Caco-2 (cell line): Measurements from ENCODE around the gene ZBTB17. TPM values are rescaled to one million over a fixed set of nuclear protein-coding genes. Genes with fewer than 3 reads are reported as not detected.

Source experiments
- BruUV-seq: library from RNA; stranded (reverse); fragments of 400-500 nt; replicated peaks from 2 replicates; lab custom pipeline; 2021; lab: Mats Ljungman, UMichigan
- CTCF ChIA-PET: fragments of 300-600 bp; sonication (Branson Sonifier 250); formaldehyde crosslinking; loops from one replicate; lab custom pipeline; 2022; ENCODE audit warnings: antibody characterized with exemption; lab: Charles Lee
- POLR2A ChIA-PET: fragments of 300-600 bp; sonication (Branson Sonifier 250); formaldehyde crosslinking; loops from one replicate; lab custom pipeline; 2022; ENCODE audit warnings: antibody characterized with exemption; lab: Charles Lee
- DNase-seq, 2 experiments: peaks; one replicate each; pipeline versions ENCODE4 v3.0.0 to v3.0.0-alpha.2; 2020 to 2022
- H3K27me3 ChIP-seq: replicated peaks from 2 replicates; pipeline ENCODE4 v1.6.0; 2011; ENCODE audit warnings: low read length; ENCODE audit not compliant: control insufficient read depth, insufficient read depth
- H3K36me3 ChIP-seq: 2 replicates; pipeline ENCODE4 v1.5.1; 2011; ENCODE audit warnings: low read length; ENCODE audit not compliant: control insufficient read depth, insufficient read depth
- H3K4me1 ChIP-seq: fragments of 250-450 bp; sonication (Bioruptor Pico); 2 replicates; pipeline ENCODE4 v1.5.1; 2020; ENCODE audit warnings: mild to moderate bottlenecking
- H3K4me3 ChIP-seq: 2 replicates; pipeline ENCODE4 v1.5.1; 2011; ENCODE audit warnings: low read depth, mild to moderate bottlenecking, control low read depth, low read length
- H3K9me3 ChIP-seq: fragments of 250-450 bp; sonication (Bioruptor Pico); 2 replicates; pipeline ENCODE4 v1.5.1; 2020; ENCODE audit warnings: mild to moderate bottlenecking, moderate library complexity
- H3K27ac Mint-ChIP-seq: one replicate; pipeline ENCODE4 v1.8.0; 2022; ENCODE audit warnings: mixed read lengths; ENCODE audit not compliant: unreplicated experiment
- H3K27me3 Mint-ChIP-seq: one replicate; pipeline ENCODE4 v1.8.0; 2022; ENCODE audit warnings: mixed read lengths; ENCODE audit not compliant: insufficient read depth, unreplicated experiment
- H3K36me3 Mint-ChIP-seq: one replicate; pipeline ENCODE4 v1.8.0; 2022; ENCODE audit warnings: mild to moderate bottlenecking, mixed read lengths; ENCODE audit not compliant: insufficient read depth, unreplicated experiment
- H3K4me1 Mint-ChIP-seq: one replicate; pipeline ENCODE4 v1.8.0; 2022; ENCODE audit warnings: low read depth, mixed read lengths; ENCODE audit not compliant: unreplicated experiment
- H3K4me3 Mint-ChIP-seq: one replicate; pipeline ENCODE4 v1.8.0; 2022; ENCODE audit warnings: mild to moderate bottlenecking, moderate library complexity, mixed read lengths; ENCODE audit not compliant: unreplicated experiment
- H3K9me3 Mint-ChIP-seq: one replicate; pipeline ENCODE4 v1.8.0; 2022; ENCODE audit warnings: mixed read lengths; ENCODE audit not compliant: unreplicated experiment
- intact Hi-C: fragments of 100-400 bp; cut with micrococcal nuclease; formaldehyde crosslinking; loops from one replicate; pipeline ENCODE4 v1.10.0; 2022; ENCODE audit not compliant: unreplicated experiment
- total RNA-seq: library from RNA; stranded (reverse); gene quantifications from 2 replicates; pipeline ENCODE4 v1.2.3, GENCODE V29; 2022
- TF ChIP-seq, protein P1 (sequence below), 2 experiments: fragments of 200-600 bp in 1 of 2; IDR thresholded peaks; 1 replicate in 1 of 2; 2 replicates in 1 of 2; pipeline versions ENCODE4 v1.5.1 to v1.8.0; 2011 to 2022; ENCODE audit warnings: antibody characterized with exemption in 1 of 2, control low read depth in 1 of 2, inconsistent platforms in 1 of 2, low read depth in 1 of 2, low read length in 1 of 2, mild to moderate bottlenecking in 1 of 2, moderate library complexity in 1 of 2; ENCODE audit not compliant: insufficient read depth in 1 of 2, severe bottlenecking in 1 of 2, unreplicated experiment in 1 of 2

The ZBTB17 gene
- total RNA-seq, 1 experiment from 2014 or later = 23.5 TPM

DNA sequence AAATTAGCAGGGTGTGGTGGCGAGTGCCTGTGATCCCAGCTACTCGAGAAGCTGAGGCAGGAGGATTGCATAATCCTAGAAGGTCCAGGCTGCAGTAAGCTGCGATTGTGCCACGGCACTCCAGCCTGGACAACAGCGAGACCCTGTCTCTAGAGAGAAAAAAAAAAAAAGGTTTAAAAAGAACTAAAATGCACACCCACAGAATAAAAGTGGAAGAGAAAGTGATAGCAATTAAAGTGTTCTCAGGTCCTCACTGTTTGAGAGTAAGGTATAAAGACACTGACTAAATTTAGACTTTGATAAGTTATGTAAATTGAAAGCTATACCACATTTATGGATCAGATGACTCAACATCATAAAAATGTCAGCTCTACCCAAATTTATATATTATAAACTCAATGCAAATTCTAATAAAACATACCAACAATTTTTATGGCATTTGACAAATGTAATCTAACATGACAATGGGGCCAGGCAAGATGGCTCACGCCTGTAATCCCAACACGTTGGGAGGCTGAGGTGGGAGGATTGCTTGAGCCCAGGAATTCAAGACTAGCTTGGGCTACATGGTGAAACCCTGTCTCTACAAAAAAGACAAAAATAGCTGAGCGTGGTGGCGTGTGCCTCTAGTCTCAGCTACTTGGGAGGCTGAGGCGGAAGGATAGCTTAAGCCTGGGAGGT is 11.8 kb downstream of the ZBTB17 start:
- Mint-ChIP-seq H3K4me3 (no peak overlapping the region), H3K9me3 (no peaks in the 10 kb centered on the region), H3K4me1 (no peaks in the 10 kb centered on the region), H3K27ac (no peak overlapping the region), H3K36me3 (peaks cover 32% of the 10 kb centered on the region), H3K27me3 (no peaks in the 10 kb centered on the region)
- TF ChIP-seq, protein P1, sequence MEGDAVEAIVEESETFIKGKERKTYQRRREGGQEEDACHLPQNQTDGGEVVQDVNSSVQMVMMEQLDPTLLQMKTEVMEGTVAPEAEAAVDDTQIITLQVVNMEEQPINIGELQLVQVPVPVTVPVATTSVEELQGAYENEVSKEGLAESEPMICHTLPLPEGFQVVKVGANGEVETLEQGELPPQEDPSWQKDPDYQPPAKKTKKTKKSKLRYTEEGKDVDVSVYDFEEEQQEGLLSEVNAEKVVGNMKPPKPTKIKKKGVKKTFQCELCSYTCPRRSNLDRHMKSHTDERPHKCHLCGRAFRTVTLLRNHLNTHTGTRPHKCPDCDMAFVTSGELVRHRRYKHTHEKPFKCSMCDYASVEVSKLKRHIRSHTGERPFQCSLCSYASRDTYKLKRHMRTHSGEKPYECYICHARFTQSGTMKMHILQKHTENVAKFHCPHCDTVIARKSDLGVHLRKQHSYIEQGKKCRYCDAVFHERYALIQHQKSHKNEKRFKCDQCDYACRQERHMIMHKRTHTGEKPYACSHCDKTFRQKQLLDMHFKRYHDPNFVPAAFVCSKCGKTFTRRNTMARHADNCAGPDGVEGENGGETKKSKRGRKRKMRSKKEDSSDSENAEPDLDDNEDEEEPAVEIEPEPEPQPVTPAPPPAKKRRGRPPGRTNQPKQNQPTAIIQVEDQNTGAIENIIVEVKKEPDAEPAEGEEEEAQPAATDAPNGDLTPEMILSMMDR (IDR thresholded peaks at IDR 0.05; ENCODE audit: insufficient read depth in 1 of 2, low read depth in 1 of 2, low read length in 1 of 2, severe bottlenecking in 1 of 2, unreplicated experiment in 1 of 2) = no peak
- Histone ChIP-seq H3K36me3 (no peaks in the 10 kb centered on the region), H3K9me3 (no peaks in the 10 kb centered on the region), H3K27me3 (no peaks in the 10 kb centered on the region), H3K4me1 (no peaks in the 10 kb centered on the region), H3K4me3 (no peak overlapping the region)
- ChIA-PET CTCF (no interaction called here), POLR2A (no interaction called here)
- BruUV-seq = no TSS peak
- intact Hi-C loops = no loop called here
- no peak for DNase-seq

DNA sequence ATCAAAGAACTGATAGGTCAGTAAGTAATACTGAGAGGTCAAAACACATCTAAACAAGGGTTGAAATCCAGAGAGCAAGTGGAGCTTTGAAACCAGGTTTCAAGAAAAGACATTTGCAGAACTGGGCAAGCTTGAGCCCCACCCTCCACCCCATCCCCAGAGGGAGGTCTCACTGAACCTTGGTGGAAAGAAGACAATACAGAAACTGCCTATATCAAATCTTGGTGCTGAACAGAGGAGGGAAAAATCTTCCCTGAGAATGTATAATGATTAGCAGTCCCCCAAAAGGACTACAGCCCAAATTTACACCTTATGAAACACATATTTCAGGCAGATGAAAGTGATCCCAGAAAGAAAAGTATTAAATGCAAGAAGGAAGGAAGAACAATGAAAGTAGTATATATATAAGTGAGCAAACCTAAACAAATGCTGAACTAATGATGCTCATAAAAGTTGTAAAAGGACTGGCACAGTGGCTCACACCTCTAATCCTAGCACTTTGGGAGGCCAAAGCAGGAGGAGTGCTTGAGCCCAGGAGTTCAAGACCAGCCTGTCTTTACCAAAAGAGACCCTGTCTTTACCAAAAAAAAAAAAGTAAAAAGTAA is 12.4 kb downstream of the ZBTB17 start:
- peaks cover 31% of the 10 kb centered on the region for H3K36me3 Mint-ChIP-seq
- H3K9me3 Mint-ChIP-seq = no peaks in the 10 kb centered on the region
- Histone ChIP-seq H3K9me3 (no peaks in the 10 kb centered on the region), H3K4me1 (no peaks in the 10 kb centered on the region), H3K36me3 (no peaks in the 10 kb centered on the region), H3K27me3 (no peaks in the 10 kb centered on the region), H3K4me3 (no peak overlapping the region)
- H3K4me1 Mint-ChIP-seq = no peaks in the 10 kb centered on the region
- H3K27me3 Mint-ChIP-seq = no peaks in the 10 kb centered on the region
- TF ChIP-seq, protein P1 (IDR thresholded peaks at IDR 0.05; ENCODE audit: insufficient read depth in 1 of 2, low read depth in 1 of 2, low read length in 1 of 2, severe bottlenecking in 1 of 2, unreplicated experiment in 1 of 2) = no peak
- intact Hi-C loops = no loop called here
- no TSS peak for BruUV-seq
- ChIA-PET CTCF (no interaction called here), POLR2A (no interaction called here)
- H3K4me3 Mint-ChIP-seq = no peak overlapping the region
- H3K27ac Mint-ChIP-seq = no peak overlapping the region
- DNase-seq = no peak

DNA sequence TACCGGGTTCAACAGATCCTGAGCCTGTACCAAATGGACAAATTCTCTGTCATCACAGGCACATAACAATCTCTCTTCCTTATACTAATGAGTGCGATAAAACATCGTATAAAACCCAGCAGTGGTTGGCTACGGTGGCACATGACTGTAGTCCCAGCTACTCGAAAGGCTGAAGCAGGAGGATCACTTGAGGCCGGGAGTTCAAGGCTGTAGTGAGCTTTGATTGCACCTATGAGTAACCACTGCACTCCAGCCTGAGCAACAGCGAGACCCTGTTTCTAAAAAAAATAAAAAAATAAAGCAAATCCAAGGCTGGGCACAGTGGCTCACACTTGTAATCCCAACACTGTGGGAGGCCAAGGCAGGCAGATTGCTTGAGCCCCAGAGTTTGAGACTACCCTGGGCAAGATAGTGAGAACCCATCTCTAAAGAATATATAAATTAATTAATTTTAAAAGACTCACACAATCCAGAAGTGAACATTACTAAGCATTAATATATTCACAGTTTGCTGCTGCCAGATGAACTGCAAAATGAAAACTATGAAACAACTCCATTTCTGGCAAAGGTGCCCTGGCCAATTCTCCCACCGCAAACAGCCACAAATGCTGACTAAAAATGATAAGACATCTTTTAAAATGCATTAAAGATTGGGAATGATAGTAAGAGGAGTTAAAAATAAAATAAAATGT is 13.1 kb downstream of the ZBTB17 start:
- no peaks in the 10 kb centered on the region for H3K9me3 Mint-ChIP-seq
- no peak overlapping the region for H3K27ac Mint-ChIP-seq
- no peaks in the 10 kb centered on the region for H3K27me3 Mint-ChIP-seq
- Histone ChIP-seq H3K27me3 (no peaks in the 10 kb centered on the region), H3K4me3 (no peak overlapping the region), H3K4me1 (no peaks in the 10 kb centered on the region), H3K9me3 (no peaks in the 10 kb centered on the region), H3K36me3 (no peaks in the 10 kb centered on the region)
- DNase-seq = no peak
- no peaks in the 10 kb centered on the region for H3K4me1 Mint-ChIP-seq
- no TSS peak for BruUV-seq
- intact Hi-C loops = no loop called here
- H3K36me3 Mint-ChIP-seq = peaks cover 24% of the 10 kb centered on the region
- ChIA-PET POLR2A (no interaction called here), CTCF (no interaction called here)
- TF ChIP-seq, protein P1 (IDR thresholded peaks at IDR 0.05; ENCODE audit: insufficient read depth in 1 of 2, low read depth in 1 of 2, low read length in 1 of 2, severe bottlenecking in 1 of 2, unreplicated experiment in 1 of 2) = no peak
- no peak overlapping the region for H3K4me3 Mint-ChIP-seq
